ENCODE measurements around the gene PRR23E.

The PRR23E gene

GRCh38 chr3:127182848-127183714 is 9.8 kb upstream of the PRR23E start:
- no peak overlapping the region for H3K4me3 ChIP-seq (ENCODE audit: low read depth, low read length, poor library complexity, severe bottlenecking)
- H3K79me2 ChIP-seq (ENCODE audit: insufficient read depth, low read length): no peaks in the 10 kb centered on the region
- no peak overlapping the region for H3K9ac ChIP-seq (ENCODE audit: low read length)
- H3K4me1 ChIP-seq (ENCODE audit: insufficient read depth, low read length, severe bottlenecking): no peaks in the 10 kb centered on the region
- H3F3A ChIP-seq (ENCODE audit: insufficient read depth, low read length): no peaks in the 10 kb centered on the region
- no peaks in the 10 kb centered on the region; the same call in 1 of the 2 replicates for H3K27me3 ChIP-seq (ENCODE audit: insufficient read depth, low read length)
- H3K9me3 ChIP-seq (ENCODE audit: low read length): no peaks in the 10 kb centered on the region
- TF ChIP-seq EZH2 (IDR thresholded peaks at IDR 0.05; ENCODE audit: borderline replicate concordance, low read length) (no peak), CTCF (IDR thresholded peaks at IDR 0.05; ENCODE audit: low read length) (no peak)
- H3K27ac ChIP-seq (ENCODE audit: low read depth, low read length, poor library complexity, severe bottlenecking): no peak overlapping the region
- no peak overlapping the region for H3K4me2 ChIP-seq (ENCODE audit: low read length)
- H3K9me2 ChIP-seq (ENCODE audit: low read depth, low read length): no peaks in the 10 kb centered on the region
- no peaks in the 10 kb centered on the region for H4K20me1 ChIP-seq (ENCODE audit: insufficient read depth, low read length)
- H2AFZ ChIP-seq (ENCODE audit: low read length): no peak overlapping the region
- no peaks in the 10 kb centered on the region for H3K36me3 ChIP-seq (ENCODE audit: insufficient read depth, low read length)

- no peak overlapping the region for H3K4me3 ChIP-seq (ENCODE audit: low read depth, low read length, poor library complexity, severe bottlenecking)
- H3K9ac ChIP-seq (ENCODE audit: low read length): no peak overlapping the region
- no peaks in the 10 kb centered on the region for H3F3A ChIP-seq (ENCODE audit: insufficient read depth, low read length)
- H3K9me2 ChIP-seq (ENCODE audit: low read depth, low read length): no peaks in the 10 kb centered on the region
- H3K79me2 ChIP-seq (ENCODE audit: insufficient read depth, low read length): no peaks in the 10 kb centered on the region
- no peaks in the 10 kb centered on the region for H3K27me3 ChIP-seq (ENCODE audit: insufficient read depth, low read length)
- H4K20me1 ChIP-seq (ENCODE audit: insufficient read depth, low read length): no peaks in the 10 kb centered on the region
- H3K4me2 ChIP-seq (ENCODE audit: low read length): no peak overlapping the region
- TF ChIP-seq CTCF (IDR thresholded peaks at IDR 0.05; ENCODE audit: low read length) (no peak), EZH2 (IDR thresholded peaks at IDR 0.05; ENCODE audit: borderline replicate concordance, low read length) (no peak)
- H3K27ac ChIP-seq (ENCODE audit: low read depth, low read length, poor library complexity, severe bottlenecking): no peak overlapping the region
- H2AFZ ChIP-seq (ENCODE audit: low read length): no peak overlapping the region
- H3K4me1 ChIP-seq (ENCODE audit: insufficient read depth, low read length, severe bottlenecking): no peaks in the 10 kb centered on the region
- H3K36me3 ChIP-seq (ENCODE audit: insufficient read depth, low read length): no peaks in the 10 kb centered on the region
- no peaks in the 10 kb centered on the region for H3K9me3 ChIP-seq (ENCODE audit: low read length)
Measured at GRCh38 chr3:127183931-127184869, 8.7 kb upstream of the PRR23E start.

DNA sequence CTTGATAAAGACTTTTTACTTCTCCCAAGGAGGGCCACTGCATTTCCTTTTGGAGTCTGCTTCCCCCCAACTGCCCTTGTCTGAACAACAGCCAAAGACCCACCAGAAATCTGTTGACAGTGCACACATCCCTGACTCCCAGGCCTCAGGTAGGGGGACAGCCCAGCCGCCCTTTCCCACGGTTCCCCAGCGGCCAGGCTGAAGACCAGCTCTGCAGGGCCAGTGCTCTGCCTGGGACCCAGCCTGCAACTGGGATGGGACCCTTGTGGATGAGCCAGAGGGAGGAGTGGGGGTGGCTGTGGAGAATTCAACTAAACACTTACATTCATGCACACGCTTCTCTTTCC is 8.1 kb upstream of the PRR23E start:
- no peaks in the 10 kb centered on the region for H3K9me2 ChIP-seq (ENCODE audit: low read depth, low read length)
- no peaks in the 10 kb centered on the region for H3K27me3 ChIP-seq (ENCODE audit: insufficient read depth, low read length)
- H4K20me1 ChIP-seq (ENCODE audit: insufficient read depth, low read length): no peaks in the 10 kb centered on the region
- H3K4me1 ChIP-seq (ENCODE audit: insufficient read depth, low read length, severe bottlenecking): no peaks in the 10 kb centered on the region
- H3F3A ChIP-seq (ENCODE audit: insufficient read depth, low read length): no peaks in the 10 kb centered on the region
- TF ChIP-seq CTCF (IDR thresholded peaks at IDR 0.05; ENCODE audit: low read length) (no peak), EZH2 (IDR thresholded peaks at IDR 0.05; ENCODE audit: borderline replicate concordance, low read length) (no peak)
- no peak overlapping the region for H2AFZ ChIP-seq (ENCODE audit: low read length)
- H3K4me2 ChIP-seq (ENCODE audit: low read length): no peak overlapping the region
- no peaks in the 10 kb centered on the region for H3K9me3 ChIP-seq (ENCODE audit: low read length)
- no peak overlapping the region for H3K9ac ChIP-seq (ENCODE audit: low read length)
- no peak overlapping the region for H3K4me3 ChIP-seq (ENCODE audit: low read depth, low read length, poor library complexity, severe bottlenecking)
- no peaks in the 10 kb centered on the region for H3K36me3 ChIP-seq (ENCODE audit: insufficient read depth, low read length)
- no peaks in the 10 kb centered on the region for H3K79me2 ChIP-seq (ENCODE audit: insufficient read depth, low read length)
- H3K27ac ChIP-seq (ENCODE audit: low read depth, low read length, poor library complexity, severe bottlenecking): no peak overlapping the region

All from OCI-LY1 (cell line).